ENCODE data around the gene LPAR2.

Gene LPAR2

DNA sequence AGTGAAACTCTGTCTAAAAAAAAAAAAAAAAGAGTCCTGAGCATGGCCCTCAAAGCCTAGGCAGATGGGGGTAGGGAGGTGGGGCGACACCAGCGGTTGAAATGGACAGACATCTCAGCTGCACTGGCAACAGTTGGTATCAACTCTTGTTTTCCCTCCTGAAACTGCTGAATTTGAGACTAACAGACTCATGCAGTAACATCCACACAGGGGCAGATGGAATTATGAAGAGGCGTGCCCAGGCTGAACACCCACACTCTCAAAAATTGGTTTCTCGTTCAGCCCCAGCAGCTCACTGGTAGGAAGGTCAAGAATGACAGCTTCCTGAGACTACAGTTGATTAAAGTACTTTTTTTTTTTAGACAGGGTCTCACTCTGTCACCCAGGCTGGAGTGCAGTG lies 33.6 kb downstream of the LPAR2 start:
- DNase-seq: no peak

DNA sequence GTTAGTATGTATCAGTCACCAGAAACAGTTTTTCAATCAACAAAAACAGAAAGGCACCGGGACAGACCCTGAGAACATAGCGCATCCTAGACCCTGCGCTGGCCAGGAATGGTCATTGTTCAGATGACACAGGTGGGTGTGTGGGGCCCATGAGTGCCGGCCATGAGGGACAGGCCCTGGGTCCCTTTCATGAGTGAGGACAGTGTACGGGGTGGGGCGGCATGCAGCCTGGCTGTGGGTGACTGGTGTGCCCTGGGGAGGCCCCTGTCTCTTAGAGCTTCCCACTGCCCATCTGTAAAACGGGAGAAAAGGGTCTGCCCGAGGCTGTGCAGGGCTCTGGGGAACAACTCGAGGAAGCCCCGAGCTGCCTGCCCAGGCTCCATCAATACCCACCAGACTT lies 35.3 kb downstream of the LPAR2 start:
- DNase-seq: no peak

- peak; percentile 61 for DNase-seq
These were observed 36.7 kb downstream of the LPAR2 start for GRCh38 chr19:19591133-19591825.

DNA sequence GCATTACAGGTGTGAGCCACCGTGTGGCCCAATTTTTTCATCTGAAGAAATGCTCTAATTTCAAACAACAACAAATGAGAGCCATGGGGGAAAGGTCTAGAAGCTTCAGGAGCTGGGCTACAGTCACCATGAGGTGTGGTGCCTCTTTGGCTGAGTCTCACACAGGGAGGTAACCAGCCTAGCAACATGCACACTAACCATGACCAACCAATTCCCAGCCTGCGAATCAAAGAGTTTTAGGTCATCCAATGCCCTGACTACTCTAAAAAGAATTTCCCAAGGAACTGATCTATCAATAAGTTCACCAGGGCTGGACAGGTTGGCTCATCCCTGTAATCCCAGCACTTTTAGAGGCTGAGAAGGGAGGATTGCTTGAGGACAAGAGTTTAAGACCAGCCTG lies 39.5 kb downstream of the LPAR2 start:
- no peak for DNase-seq

- no peak for DNase-seq
These were observed 40.2 kb downstream of the LPAR2 start for GRCh38 chr19:19587771-19588170.

- DNase-seq: no peak
These were observed 43.7 kb downstream of the LPAR2 start for GRCh38 chr19:19584356-19584755.

DNA sequence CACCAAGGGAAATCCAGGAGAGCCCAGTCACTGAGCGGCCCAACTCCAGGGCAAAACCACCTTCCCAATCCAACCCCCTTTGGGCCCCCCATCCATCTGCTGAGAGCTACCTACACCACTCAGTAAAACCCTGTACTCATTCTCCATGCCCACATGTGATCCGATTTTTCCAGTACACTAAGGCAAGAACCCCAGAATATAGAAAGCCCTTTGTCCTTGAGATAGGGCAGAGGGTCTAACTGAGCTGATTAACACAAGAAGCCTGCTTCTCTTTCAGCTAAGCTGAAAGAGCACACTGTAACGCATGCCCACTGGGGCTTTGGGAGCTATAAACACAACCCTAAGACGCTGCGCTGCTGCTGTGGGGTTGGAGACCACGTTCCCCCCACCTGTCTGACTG lies 45.5 kb downstream of the LPAR2 start:
- peak; percentile 7 for DNase-seq

DNA sequence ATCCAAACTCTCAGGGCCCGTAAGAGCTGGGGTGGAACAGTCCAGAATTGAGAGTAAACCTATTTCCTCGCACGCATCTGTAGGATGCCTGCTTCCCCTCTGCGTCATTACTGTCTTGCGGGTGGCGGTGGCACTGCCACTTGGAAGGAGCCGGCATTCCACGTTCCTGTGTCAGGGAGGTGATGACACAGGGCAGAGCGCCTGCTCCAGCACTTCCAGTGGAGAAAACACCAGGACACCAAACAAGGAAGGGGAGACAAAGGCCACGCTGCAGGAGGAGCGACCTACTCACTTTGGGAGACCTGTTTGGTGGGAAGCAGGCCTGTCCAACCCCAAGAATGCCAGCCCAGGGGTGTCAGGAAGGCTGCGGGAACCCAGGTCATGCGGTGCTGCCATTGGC lies 46.6 kb downstream of the LPAR2 start:
- DNase-seq: no peak

DNA sequence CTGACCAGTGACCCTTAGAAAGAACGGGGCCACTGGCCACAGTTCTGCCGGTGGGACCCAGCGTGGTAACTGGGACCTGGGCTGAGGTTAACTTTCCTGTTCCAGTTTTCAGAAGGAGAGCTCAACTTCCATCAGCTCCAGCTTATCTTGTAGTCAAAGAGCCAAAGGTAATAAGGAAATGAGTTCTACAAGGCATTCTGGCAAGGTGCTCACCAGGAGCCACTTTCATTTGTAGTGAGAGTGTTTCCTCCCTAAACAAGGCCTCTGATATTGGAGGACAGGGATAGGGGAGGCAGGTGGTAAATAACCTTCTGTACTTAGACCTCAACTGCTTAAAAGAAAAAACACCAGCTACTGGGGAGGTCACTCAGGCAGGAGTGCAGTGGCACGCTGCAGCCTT lies 47.6 kb downstream of the LPAR2 start:
- no peak for DNase-seq

- DNase-seq: peak; percentile 46
These were observed 48.3 kb downstream of the LPAR2 start for GRCh38 chr19:19579533-19580361.

GRCh38 chr19:19578252-19578651 lies 49.8 kb downstream of the LPAR2 start:
- peak; percentile 83 for DNase-seq

DNA sequence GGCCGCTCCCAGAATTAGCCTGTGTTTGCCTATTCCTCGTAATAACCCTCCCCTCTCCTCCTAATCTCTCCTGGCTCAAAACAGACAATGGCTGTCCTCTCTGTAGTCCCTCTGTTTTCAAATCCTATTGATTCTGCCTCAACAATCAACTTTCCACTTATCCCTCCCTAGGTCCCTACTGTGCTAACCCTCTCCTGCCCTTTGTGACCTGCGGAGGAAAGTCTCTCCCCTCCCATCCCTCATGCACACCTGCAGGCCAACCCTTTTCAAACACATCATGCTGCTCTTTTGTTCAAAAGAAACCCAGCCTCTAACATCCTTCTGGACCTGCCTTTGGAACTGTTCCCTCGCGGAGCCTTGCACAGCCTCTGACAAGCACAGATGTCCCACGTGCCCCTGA lies 52.6 kb downstream of the LPAR2 start:
- no peak for DNase-seq
